Ovary (tissue), 3 donors: ENCODE results near the gene ATXN10.

ENCODE experiments used
- CTCF ChIP-seq, 3 donors: fragments of 450-650 bp in 2 of 3; fragments of 200-600 bp in 1 of 3; IDR thresholded peaks; one replicate each; pipeline versions ENCODE4 v1.5.1 to v1.8.0; 2016 to 2022; ENCODE audit warnings: antibody characterized with exemption in 3 of 3, mild to moderate bottlenecking in 1 of 3
- EP300 ChIP-seq: sonication (generic); formaldehyde crosslinking; IDR thresholded peaks from one replicate; pipeline ENCODE4 v1.6.1; 2017; ENCODE audit warnings: antibody characterized with exemption
- POLR2A ChIP-seq: fragments of 450-650 bp; IDR thresholded peaks from one replicate; pipeline ENCODE4 v1.6.1; 2017; ENCODE audit warnings: antibody characterized with exemption, mild to moderate bottlenecking, moderate library complexity
- donor health status: DM: no; HTN: no; CAD: no.

GRCh38 chr22:45784357-45785277 is 113.0 kb downstream of the ATXN10 start:
- TF ChIP-seq CTCF (IDR thresholded peaks at IDR 0.05): no peak
- no peak for TF ChIP-seq POLR2A
- no peak for TF ChIP-seq EP300
